Memory B cell (primary cell): ENCODE measurements around the gene FTO.

Experiments used
- ATAC-seq: fragments of 150-1000 bp; cut with Tn5 transposase; 2 replicates; pipeline ENCODE4 v1.10.0; 2021; ENCODE audit warnings: low read depth, mild to moderate bottlenecking, moderate library complexity
- DNase-seq, 2 donors: peaks; one replicate each; pipeline ENCODE4 v3.0.0; 2022; ENCODE audit warnings: low spot score in 2 of 2
- H3K27ac Mint-ChIP-seq: one replicate; pipeline ENCODE4 v1.8.0; 2022; ENCODE audit warnings: mild to moderate bottlenecking, moderate library complexity, mixed read lengths
- H3K27me3 Mint-ChIP-seq: one replicate; pipeline ENCODE4 v1.8.0; 2022; ENCODE audit warnings: mixed read lengths
- H3K36me3 Mint-ChIP-seq: one replicate; pipeline ENCODE4 v1.8.0; 2022; ENCODE audit warnings: mild to moderate bottlenecking, mixed read lengths
- H3K4me1 Mint-ChIP-seq: one replicate; pipeline ENCODE4 v1.8.0; 2022; ENCODE audit warnings: mixed read lengths
- H3K4me3 Mint-ChIP-seq: one replicate; pipeline ENCODE4 v1.8.0; 2022; ENCODE audit warnings: mild to moderate bottlenecking, moderate library complexity, mixed read lengths
- H3K9me3 Mint-ChIP-seq: one replicate; pipeline ENCODE4 v1.8.0; 2022; ENCODE audit warnings: mixed read lengths

The FTO gene

GRCh38 chr16:54136276-54136625 lies 432.3 kb downstream of the FTO start:
- no peak for DNase-seq
- ATAC-seq = no peak
- Mint-ChIP-seq H3K36me3 (no peaks in the 10 kb centered on the region), H3K9me3 (peaks cover 2% of the 10 kb centered on the region), H3K27me3 (peaks cover 1% of the 10 kb centered on the region), H3K4me3 (no peak overlapping the region), H3K27ac (no peak overlapping the region), H3K4me1 (no peaks in the 10 kb centered on the region)

GRCh38 chr16:54140057-54140787 lies 436.3 kb downstream of the FTO start:
- no peak for DNase-seq
- peaks cover 5% of the 10 kb centered on the region for H3K9me3 Mint-ChIP-seq

GRCh38 chr16:54140788-54141136 lies 436.8 kb downstream of the FTO start:
- ATAC-seq (no peak), DNase-seq (no peak)
- Mint-ChIP-seq H3K36me3 (no peaks in the 10 kb centered on the region), H3K4me3 (no peak overlapping the region), H3K27me3 (peaks cover 5% of the 10 kb centered on the region), H3K9me3 (peaks cover 5% of the 10 kb centered on the region), H3K27ac (no peak overlapping the region), H3K4me1 (no peaks in the 10 kb centered on the region)

More at GRCh38 chr16:54140057-54140787, 436.3 kb downstream of the FTO start:
- peaks cover 5% of the 10 kb centered on the region for H3K27me3 Mint-ChIP-seq
- H3K4me3 Mint-ChIP-seq = no peak overlapping the region
- no peaks in the 10 kb centered on the region for H3K36me3 Mint-ChIP-seq
- no peaks in the 10 kb centered on the region for H3K4me1 Mint-ChIP-seq
- H3K27ac Mint-ChIP-seq = no peak overlapping the region
- no peak for ATAC-seq

- DNase-seq = no peak
- no peak overlapping the region for H3K4me3 Mint-ChIP-seq
- no peak for ATAC-seq
- peaks cover 7% of the 10 kb centered on the region for H3K27me3 Mint-ChIP-seq
- H3K36me3 Mint-ChIP-seq = no peaks in the 10 kb centered on the region
- H3K27ac Mint-ChIP-seq = no peak overlapping the region
- H3K9me3 Mint-ChIP-seq = peaks cover 5% of the 10 kb centered on the region
- no peaks in the 10 kb centered on the region for H3K4me1 Mint-ChIP-seq
These were observed 438.8 kb downstream of the FTO start for GRCh38 chr16:54142787-54143186.

- peaks cover 7% of the 10 kb centered on the region for H3K27me3 Mint-ChIP-seq
- no peak overlapping the region for H3K27ac Mint-ChIP-seq
- H3K9me3 Mint-ChIP-seq = peaks cover 5% of the 10 kb centered on the region
- H3K4me1 Mint-ChIP-seq = no peaks in the 10 kb centered on the region
- H3K4me3 Mint-ChIP-seq = no peak overlapping the region
- H3K36me3 Mint-ChIP-seq = no peaks in the 10 kb centered on the region
- ATAC-seq (no peak), DNase-seq (no peak)
These were observed 439.5 kb downstream of the FTO start for GRCh38 chr16:54143410-54143809.

- ATAC-seq = no peak
- Mint-ChIP-seq H3K36me3 (no peaks in the 10 kb centered on the region), H3K4me1 (no peaks in the 10 kb centered on the region), H3K27me3 (peaks cover 7% of the 10 kb centered on the region), H3K27ac (no peak overlapping the region), H3K4me3 (no peak overlapping the region), H3K9me3 (peaks cover 5% of the 10 kb centered on the region)
- DNase-seq = no peak
These were observed 440.1 kb downstream of the FTO start for GRCh38 chr16:54143934-54144571.

- peaks cover 5% of the 10 kb centered on the region for H3K9me3 Mint-ChIP-seq
- no peak for DNase-seq
- no peaks in the 10 kb centered on the region for H3K36me3 Mint-ChIP-seq
- ATAC-seq = no peak
- H3K27me3 Mint-ChIP-seq = peaks cover 7% of the 10 kb centered on the region
- H3K27ac Mint-ChIP-seq = no peak overlapping the region
- H3K4me1 Mint-ChIP-seq = no peaks in the 10 kb centered on the region
- H3K4me3 Mint-ChIP-seq = no peak overlapping the region
These were observed 440.6 kb downstream of the FTO start for GRCh38 chr16:54144572-54144947.

GRCh38 chr16:54145881-54146280 lies 441.9 kb downstream of the FTO start:
- ATAC-seq (no peak), DNase-seq (no peak)
- peaks cover 5% of the 10 kb centered on the region for H3K9me3 Mint-ChIP-seq
- H3K27ac Mint-ChIP-seq = no peak overlapping the region
- H3K36me3 Mint-ChIP-seq = no peaks in the 10 kb centered on the region
- H3K27me3 Mint-ChIP-seq = peaks cover 7% of the 10 kb centered on the region
- H3K4me3 Mint-ChIP-seq = no peak overlapping the region
- no peaks in the 10 kb centered on the region for H3K4me1 Mint-ChIP-seq

GRCh38 chr16:54148974-54149373 lies 445.0 kb downstream of the FTO start:
- no peak for DNase-seq
- Mint-ChIP-seq H3K4me3 (no peak overlapping the region), H3K36me3 (no peaks in the 10 kb centered on the region), H3K4me1 (no peaks in the 10 kb centered on the region), H3K27ac (no peak overlapping the region), H3K9me3 (no peaks in the 10 kb centered on the region), H3K27me3 (peaks cover 2% of the 10 kb centered on the region)
- no peak for ATAC-seq

- Mint-ChIP-seq H3K36me3 (no peaks in the 10 kb centered on the region), H3K27ac (no peak overlapping the region), H3K4me3 (no peak overlapping the region), H3K9me3 (peaks cover 7% of the 10 kb centered on the region), H3K4me1 (no peaks in the 10 kb centered on the region), H3K27me3 (peaks cover 3% of the 10 kb centered on the region)
- no peak for ATAC-seq
- DNase-seq = no peak
These were observed 446.9 kb downstream of the FTO start for GRCh38 chr16:54150861-54151260.

- Mint-ChIP-seq H3K27ac (no peak overlapping the region), H3K4me3 (no peak overlapping the region), H3K36me3 (no peaks in the 10 kb centered on the region), H3K4me1 (no peaks in the 10 kb centered on the region), H3K27me3 (peaks cover 3% of the 10 kb centered on the region), H3K9me3 (peaks cover 9% of the 10 kb centered on the region)
- no peak for DNase-seq
- no peak for ATAC-seq
These were observed 448.6 kb downstream of the FTO start for GRCh38 chr16:54152362-54153239.

- no peak overlapping the region for H3K4me3 Mint-ChIP-seq
- peaks cover 3% of the 10 kb centered on the region for H3K27me3 Mint-ChIP-seq
- H3K9me3 Mint-ChIP-seq = peaks cover 9% of the 10 kb centered on the region
- H3K36me3 Mint-ChIP-seq = no peaks in the 10 kb centered on the region
- H3K27ac Mint-ChIP-seq = no peak overlapping the region
- no peaks in the 10 kb centered on the region for H3K4me1 Mint-ChIP-seq
- ATAC-seq = no peak
- no peak for DNase-seq
These were observed 449.4 kb downstream of the FTO start for GRCh38 chr16:54153240-54153934.

GRCh38 chr16:54156349-54156748 lies 452.4 kb downstream of the FTO start:
- Mint-ChIP-seq H3K36me3 (no peaks in the 10 kb centered on the region), H3K27me3 (peaks cover 3% of the 10 kb centered on the region), H3K4me1 (no peaks in the 10 kb centered on the region), H3K9me3 (peaks cover 12% of the 10 kb centered on the region), H3K4me3 (no peak overlapping the region), H3K27ac (no peak overlapping the region)
- ATAC-seq (no peak), DNase-seq (no peak)

GRCh38 chr16:54158986-54159385 lies 455.0 kb downstream of the FTO start:
- Mint-ChIP-seq H3K27me3 (peaks cover 5% of the 10 kb centered on the region), H3K4me3 (no peak overlapping the region), H3K27ac (no peak overlapping the region), H3K4me1 (no peaks in the 10 kb centered on the region), H3K36me3 (no peaks in the 10 kb centered on the region), H3K9me3 (peaks cover 12% of the 10 kb centered on the region)
- DNase-seq = no peak
- no peak for ATAC-seq
